Measurements from ENCODE around the gene LRFN5. TPM values are rescaled to one million over a fixed set of nuclear protein-coding genes. Genes with fewer than 3 reads are reported as not detected.
"Not testable (repeated sequence)": the region's sequence is repeated elsewhere in the genome, so short reads cannot be mapped to it uniquely, and the experiment has no call there.

Gene LRFN5
- total RNA-seq, 1 donor from 2014 or later: 13.3 TPM

- no peak for DNase-seq (ENCODE audit: low spot score)
- no peak overlapping the region for H3K4me3 Mint-ChIP-seq (ENCODE audit: unreplicated experiment)
- no peaks in the 10 kb centered on the region for H3K4me1 Mint-ChIP-seq (ENCODE audit: unreplicated experiment)
- TF ChIP-seq CTCF (IDR thresholded peaks at IDR 0.05; ENCODE audit: unreplicated experiment): no peak
- no peak overlapping the region for H3K27ac Mint-ChIP-seq (ENCODE audit: unreplicated experiment)
- no peaks in the 10 kb centered on the region for H3K9me3 Mint-ChIP-seq (ENCODE audit: unreplicated experiment)
- peaks cover 2% of the 10 kb centered on the region for H3K27me3 Mint-ChIP-seq (ENCODE audit: unreplicated experiment)
- peaks cover 6% of the 10 kb centered on the region for H3K36me3 Mint-ChIP-seq (ENCODE audit: low read depth, unreplicated experiment)
These were observed 132.5 kb downstream of the LRFN5 start for GRCh38 chr14:41739203-41739602.

- TF ChIP-seq CTCF (IDR thresholded peaks at IDR 0.05; ENCODE audit: unreplicated experiment): no peak
- no peaks in the 10 kb centered on the region for H3K27me3 Mint-ChIP-seq (ENCODE audit: unreplicated experiment)
- H3K4me1 Mint-ChIP-seq (ENCODE audit: unreplicated experiment): no peaks in the 10 kb centered on the region
- H3K9me3 Mint-ChIP-seq (ENCODE audit: unreplicated experiment): no peaks in the 10 kb centered on the region
- no peaks in the 10 kb centered on the region for H3K36me3 Mint-ChIP-seq (ENCODE audit: low read depth, unreplicated experiment)
- no peak overlapping the region for H3K27ac Mint-ChIP-seq (ENCODE audit: unreplicated experiment)
- no peak for DNase-seq (ENCODE audit: low spot score)
- no peak overlapping the region for H3K4me3 Mint-ChIP-seq (ENCODE audit: unreplicated experiment)
These were observed 136.5 kb downstream of the LRFN5 start for GRCh38 chr14:41743140-41743539.

- Mint-ChIP-seq H3K4me3 (ENCODE audit: unreplicated experiment) (no peak overlapping the region), H3K9me3 (ENCODE audit: unreplicated experiment) (no peaks in the 10 kb centered on the region), H3K36me3 (ENCODE audit: low read depth, unreplicated experiment) (no peaks in the 10 kb centered on the region), H3K4me1 (ENCODE audit: unreplicated experiment) (no peaks in the 10 kb centered on the region), H3K27ac (ENCODE audit: unreplicated experiment) (no peak overlapping the region), H3K27me3 (ENCODE audit: unreplicated experiment) (peaks cover 3% of the 10 kb centered on the region)
- no peak for TF ChIP-seq CTCF (IDR thresholded peaks at IDR 0.05; ENCODE audit: unreplicated experiment)
- DNase-seq (ENCODE audit: low spot score): no peak
These were observed 142.8 kb downstream of the LRFN5 start for GRCh38 chr14:41749429-41749828.

GRCh38 chr14:41750575-41750974, 143.9 kb downstream of the LRFN5 start:
- H3K36me3 Mint-ChIP-seq (ENCODE audit: low read depth, unreplicated experiment); H3K27ac Mint-ChIP-seq (ENCODE audit: unreplicated experiment); H3K4me1 Mint-ChIP-seq (ENCODE audit: unreplicated experiment); DNase-seq (ENCODE audit: low spot score); H3K27me3 Mint-ChIP-seq (ENCODE audit: unreplicated experiment); H3K9me3 Mint-ChIP-seq (ENCODE audit: unreplicated experiment); H3K4me3 Mint-ChIP-seq (ENCODE audit: unreplicated experiment): not testable (repeated sequence)

- peaks cover 3% of the 10 kb centered on the region for H3K27me3 Mint-ChIP-seq (ENCODE audit: unreplicated experiment)
- no peaks in the 10 kb centered on the region for H3K4me1 Mint-ChIP-seq (ENCODE audit: unreplicated experiment)
- no peak overlapping the region for H3K4me3 Mint-ChIP-seq (ENCODE audit: unreplicated experiment)
- no peak overlapping the region for H3K27ac Mint-ChIP-seq (ENCODE audit: unreplicated experiment)
- no peaks in the 10 kb centered on the region for H3K36me3 Mint-ChIP-seq (ENCODE audit: low read depth, unreplicated experiment)
- DNase-seq (ENCODE audit: low spot score): no peak
- no peak for TF ChIP-seq CTCF (IDR thresholded peaks at IDR 0.05; ENCODE audit: unreplicated experiment)
- no peaks in the 10 kb centered on the region for H3K9me3 Mint-ChIP-seq (ENCODE audit: unreplicated experiment)
These were observed 151.5 kb downstream of the LRFN5 start for GRCh38 chr14:41758011-41758665.
